Measurements from ENCODE around the gene FGF10.

The FGF10 gene

DNA sequence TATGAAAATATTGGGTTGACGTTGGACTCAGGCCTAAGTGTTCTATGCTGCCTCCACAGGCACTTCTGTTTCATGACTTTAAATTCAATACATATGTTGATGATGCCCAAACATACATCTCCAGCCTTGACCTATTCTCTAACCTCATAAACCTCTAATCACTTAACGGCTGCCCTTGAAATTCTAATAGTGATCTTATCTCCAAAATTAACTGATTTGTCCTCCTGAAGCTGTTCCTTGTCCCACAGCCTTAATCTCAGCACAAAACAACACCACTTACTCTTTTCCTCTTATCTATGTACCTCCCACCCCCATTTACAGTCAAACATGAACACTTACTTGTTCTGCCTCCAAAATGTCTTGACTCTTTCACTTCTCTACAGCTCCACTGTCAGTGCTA, 43.3 kb downstream of the FGF10 start:
- no peak for DNase-seq

DNA sequence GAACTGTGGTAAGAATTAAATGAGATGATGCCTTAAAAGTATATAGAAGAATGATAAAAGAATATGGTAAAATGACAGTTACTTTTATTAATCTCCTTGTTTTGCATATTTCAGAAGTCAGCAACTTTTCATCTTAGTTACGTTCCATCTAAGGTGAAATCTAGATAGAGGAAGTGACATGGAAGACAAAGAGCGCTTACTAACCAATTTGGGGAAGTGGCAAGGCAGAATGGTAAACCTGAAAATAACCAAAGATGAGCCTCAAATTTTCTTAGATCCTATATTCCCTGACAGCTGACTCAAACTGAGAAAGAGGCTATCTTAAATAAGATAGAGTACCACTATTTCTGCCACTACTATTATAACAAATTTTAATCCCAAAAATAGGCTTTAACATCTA, 52.5 kb downstream of the FGF10 start:
- no peak for DNase-seq

DNA sequence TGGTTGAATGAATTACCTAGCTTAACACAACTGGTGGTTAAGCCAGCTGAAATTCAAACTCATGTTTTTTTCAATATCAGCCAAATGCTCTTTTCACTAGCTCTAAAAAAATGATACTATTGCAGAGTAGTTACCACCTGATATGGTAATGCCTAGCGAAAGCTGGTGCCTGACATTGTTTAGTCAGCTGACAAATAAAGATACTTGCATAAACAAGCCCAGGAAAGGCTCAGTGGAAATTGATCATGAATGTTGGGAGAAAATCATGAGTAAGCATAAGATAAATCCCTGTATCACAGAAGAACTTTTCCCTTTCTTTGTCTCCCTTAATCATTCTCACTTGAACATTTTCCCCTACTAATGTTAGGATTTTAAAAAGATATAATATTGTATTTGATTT, 54.6 kb downstream of the FGF10 start:
- DNase-seq, result no peak

DNA sequence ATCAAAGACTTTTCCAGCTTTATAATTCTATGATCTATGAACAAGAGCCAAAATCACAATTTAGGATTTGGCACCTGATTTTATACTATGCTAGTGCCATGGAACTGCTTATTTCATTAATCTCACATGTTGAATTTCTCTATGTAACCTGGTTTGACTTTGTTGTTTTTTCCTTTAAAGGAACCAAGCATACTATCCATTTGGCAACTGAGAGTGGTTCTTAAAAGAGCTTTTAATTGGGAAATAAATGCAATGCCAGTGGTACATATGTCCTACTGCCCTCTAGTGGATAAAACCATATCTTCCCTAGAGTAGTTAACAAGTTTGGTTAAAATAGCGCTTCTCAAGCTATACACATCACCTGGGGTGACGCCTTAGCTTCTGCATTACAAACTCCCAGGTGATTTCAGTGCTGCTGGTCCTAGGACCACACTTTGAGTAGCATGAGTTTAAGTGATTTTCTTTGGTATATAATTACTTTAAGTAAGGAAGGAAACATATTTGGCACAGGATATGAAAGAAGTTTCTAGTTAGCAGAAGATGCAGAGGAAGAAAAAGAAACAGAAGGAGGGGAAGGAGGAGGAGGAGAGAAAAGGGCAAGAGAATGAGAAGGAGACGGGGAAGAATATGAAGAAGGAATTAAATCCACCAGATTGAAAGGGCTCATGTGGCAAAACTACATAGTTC, 56.8 kb downstream of the FGF10 start:
- DNase-seq, result peak; percentile 1

DNA sequence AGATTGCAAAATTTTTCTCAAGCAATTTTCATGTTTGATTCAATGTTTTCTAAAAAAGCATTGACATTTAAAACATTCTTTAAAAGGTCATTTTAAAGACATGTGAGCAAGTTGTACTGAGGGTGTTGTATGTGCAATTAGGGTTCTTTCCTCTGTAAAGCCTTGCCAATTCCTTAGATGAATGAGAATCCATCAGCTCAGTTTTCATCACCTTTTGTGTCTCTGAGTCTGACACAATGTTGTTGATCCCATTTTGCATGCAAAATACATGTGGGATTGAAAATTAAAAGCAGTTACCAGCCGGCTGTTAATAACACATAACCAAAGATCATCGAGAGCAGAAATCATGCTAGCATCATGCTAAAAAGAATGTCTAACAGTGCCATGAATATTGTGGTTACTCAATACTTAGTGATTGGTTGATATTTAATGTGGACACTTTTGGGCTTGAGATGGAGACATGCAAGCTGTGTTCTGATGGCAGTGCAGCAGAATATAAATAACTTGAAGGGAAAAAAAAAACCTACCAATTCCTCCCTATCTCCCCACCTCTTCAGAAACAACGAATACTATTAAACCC, 57.7 kb downstream of the FGF10 start:
- no peak for DNase-seq

DNA sequence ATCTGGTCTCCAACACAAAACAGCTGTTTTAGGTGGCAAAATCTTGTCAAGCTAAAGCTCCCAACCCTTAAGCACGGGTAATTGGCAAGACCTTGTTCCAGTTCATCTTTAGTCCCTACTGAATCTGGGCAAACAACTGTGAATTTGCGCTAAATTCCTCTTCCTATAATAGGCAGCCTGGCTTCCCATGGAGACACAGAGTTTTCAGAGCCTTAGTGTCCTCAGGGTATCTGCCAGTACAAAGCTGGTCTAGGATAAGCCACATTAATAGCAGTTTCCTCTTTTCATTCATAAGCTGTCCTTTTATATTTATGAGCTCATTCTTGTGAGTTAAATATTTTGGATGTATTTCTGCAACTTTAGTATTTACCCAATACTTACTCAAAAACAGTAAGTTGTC, 59.5 kb downstream of the FGF10 start:
- DNase-seq, result no peak

DNA sequence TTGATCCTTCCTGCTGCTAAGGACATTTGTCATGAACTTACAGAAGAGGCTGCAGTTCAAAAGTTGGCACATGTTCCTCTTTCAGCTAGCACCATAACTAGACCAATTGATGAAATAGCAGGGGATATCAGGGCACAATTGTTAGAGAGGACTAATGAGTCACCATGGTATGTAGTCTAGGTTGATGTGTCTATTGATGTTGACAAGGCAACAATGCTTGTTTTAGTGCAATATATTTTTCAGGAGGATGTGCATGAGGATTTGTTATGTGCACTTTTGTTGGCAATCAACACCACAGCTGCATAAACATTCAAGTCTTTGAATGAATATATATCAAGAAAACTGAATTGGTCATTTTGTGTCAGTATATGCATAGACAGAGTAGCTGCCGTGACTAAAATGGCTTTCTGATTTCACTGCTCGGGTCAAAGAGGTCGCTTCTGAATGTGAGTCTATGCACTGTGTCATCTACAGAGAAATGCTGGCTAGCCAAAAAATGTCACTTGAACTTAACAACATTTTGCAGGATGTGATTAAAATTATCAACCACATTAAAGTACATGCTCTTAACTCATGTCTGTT, 68.0 kb downstream of the FGF10 start:
- DNase-seq, result no peak

DNA sequence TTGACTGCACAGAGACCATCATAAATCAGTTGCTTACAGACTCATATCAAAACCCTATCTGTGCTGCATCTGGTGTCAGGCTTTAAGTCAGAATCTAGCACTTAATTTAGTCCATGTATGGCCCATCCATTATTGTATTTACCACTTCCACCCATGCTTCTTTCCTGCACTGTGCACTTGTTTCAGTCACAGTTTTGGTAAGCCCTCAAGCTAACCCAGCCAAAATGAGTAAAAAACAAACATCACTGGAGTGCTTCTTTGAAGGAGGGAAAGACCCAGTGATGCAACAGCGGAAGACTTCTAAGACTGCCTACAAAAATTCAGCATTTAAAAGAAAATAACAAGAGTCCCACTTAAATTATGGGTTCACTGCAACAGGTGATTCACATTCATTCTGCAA, 69.0 kb downstream of the FGF10 start:
- DNase-seq, result no peak

DNA sequence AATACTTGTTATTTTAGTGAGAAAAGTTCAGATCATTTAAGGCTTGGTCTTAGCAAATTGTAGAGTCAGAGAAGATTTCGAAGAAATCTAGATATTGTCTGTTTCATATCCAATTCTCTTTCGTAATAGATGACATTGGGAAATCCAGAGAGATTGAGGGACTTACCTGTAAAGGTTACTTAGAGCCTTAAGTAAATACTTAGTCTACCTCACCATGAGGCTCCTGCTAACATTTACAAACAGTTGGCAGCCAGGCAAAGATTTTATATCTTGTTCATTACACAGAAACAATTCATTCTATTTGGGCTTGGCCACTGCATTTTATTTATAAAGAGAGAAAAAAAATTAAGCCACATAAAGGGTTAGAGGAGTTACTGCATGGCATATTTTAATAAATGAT, 70.3 kb downstream of the FGF10 start:
- no peak for DNase-seq

DNA sequence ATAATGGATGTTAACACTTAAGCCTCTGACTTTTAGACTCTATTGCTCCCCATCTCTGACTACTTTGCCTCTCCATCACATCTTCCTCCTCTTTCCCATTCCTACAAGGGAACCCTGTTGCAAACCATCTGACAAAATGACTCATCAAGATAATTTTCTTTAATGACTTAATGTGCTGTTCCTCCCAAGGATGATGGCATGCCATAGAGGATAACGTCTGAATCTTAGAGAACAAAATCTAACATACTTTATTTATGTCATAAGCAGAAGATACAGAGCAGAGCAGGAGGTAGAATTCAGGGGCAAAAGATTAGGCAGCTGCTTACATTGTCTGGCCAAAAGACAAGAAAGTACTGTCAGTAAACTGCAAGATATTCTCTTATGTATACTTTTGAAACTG, 76.8 kb downstream of the FGF10 start:
- DNase-seq, result no peak

DNA sequence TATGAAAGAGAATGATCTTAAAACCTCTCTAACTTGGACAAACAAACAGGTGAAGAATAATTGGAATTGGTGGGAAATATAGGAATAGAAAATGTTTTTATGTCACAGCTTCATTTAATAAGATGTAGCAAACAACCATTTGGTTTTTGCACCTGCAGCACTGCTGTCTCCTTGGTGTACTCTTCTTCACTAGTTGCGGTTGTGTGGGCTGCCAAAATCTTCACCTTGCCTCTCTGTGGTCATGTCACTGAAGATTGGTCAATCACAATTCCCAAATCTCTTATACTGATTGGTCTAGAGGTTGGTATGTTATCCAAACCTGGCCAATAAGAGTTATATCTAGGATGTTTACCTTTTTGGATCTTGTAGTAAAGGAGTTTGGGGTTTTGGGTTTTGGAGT, 88.7 kb downstream of the FGF10 start:
- no peak for DNase-seq

DNA sequence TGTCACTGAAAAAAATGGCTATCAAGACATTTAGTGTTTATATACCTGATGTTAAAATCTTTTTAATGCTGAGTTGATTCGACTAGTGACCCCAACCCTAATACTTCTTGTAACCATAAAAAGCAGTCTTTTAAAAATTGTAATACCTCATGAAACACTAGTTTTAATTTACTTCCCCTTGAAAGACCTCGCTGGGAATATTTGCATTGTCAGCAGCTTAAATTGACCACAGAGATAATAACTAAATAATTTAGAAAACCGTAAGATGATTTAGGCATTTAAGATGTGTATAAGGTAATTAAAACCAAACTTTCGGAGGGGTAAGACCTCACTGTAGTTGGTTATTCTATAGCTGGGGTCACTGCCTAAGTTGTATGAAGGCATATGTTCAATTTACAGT, 89.8 kb downstream of the FGF10 start:
- DNase-seq, result no peak

DNA sequence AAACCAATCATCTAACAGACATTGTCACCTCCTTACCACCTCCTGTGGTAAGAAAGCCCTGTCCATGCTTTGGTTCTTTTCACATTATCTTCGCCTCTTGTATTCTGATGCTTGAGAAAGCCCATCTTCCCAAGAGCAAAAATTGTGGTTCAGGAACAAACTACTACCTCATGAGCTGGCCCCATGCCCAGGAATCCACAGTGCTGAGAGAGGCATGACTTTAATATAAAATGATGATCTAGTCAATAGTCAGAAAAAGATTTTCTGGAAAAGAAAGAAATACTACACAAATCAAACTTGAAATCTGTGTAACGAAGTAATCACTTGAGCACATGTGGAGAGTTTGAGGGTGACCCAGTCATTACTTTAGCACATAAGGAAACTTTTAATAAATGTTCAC, 94.7 kb downstream of the FGF10 start:
- no peak for DNase-seq

DNA sequence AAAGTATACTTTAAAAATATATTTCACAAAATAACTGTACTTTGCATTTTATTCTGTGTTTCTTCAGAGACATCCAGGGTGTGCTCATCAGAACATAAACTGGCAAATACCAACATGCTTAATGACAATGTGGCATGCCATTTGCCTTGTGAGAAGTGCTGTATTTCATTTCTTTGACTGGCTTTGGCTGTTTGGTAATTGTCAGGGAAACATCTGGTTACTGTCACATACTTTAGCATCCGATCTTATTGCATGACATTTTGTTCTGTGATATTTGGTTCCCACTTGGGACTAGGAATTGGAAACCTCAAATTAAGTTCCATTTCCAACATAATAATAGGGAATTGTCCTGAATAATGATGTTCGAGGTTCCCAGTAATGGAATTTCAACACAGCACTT, 96.5 kb downstream of the FGF10 start:
- no peak for DNase-seq

DNA sequence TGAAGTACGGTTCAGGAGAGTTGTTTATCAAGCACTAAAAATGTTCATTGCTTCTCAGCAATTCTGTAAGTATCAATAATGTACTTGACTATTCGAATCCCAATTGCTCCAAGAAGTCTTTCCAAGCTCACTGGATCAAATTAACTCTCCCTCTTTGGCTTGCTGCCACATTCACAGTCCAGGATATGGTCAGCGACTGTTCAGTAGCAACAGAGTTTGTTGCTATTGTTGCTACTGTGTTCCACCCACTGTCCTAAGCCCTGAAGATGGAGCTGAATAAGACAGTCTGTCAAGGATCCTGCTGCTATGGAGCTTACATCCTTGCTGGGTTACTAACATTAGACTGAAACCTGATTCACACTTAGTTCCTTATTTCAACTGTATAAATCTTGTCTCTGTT, 110.8 kb downstream of the FGF10 start:
- no peak for DNase-seq

DNA sequence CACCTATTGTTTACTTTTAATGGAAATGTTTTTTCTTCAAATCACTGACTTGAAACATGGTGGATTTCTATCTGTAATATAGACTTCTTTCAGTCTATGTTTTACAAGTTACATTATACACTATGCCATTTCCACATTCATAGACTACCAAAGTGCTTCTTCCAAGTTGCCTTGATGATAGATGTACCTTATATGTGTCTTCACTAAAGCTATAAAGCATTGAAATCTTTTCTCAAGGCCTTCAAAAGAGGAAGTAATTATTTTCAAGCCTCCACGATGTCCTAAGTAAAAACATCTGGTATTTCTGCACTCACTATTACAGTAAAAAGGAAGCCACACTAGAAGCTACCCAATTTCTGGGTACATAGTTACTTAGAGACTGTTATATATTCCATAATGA, 113.3 kb downstream of the FGF10 start:
- DNase-seq, result no peak

DNA sequence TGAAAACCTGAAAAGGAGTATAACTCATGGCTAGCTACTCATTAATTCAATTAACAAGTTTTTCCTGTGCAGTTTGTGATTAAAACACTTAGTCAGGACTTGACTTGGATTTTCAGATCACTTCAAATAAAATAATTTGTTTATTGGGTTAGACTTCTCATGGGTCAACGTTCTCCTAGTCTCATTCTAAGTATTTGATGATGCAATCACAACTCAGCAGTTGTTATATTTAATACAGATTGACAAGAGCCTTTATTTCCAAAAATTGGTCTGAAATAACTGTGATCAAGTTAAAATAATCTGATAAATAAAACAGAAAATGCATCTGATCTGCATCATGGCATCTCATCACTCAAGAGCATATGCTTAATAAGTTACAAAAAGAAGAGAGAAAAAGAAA, 113.9 kb downstream of the FGF10 start:
- DNase-seq, result no peak

DNA sequence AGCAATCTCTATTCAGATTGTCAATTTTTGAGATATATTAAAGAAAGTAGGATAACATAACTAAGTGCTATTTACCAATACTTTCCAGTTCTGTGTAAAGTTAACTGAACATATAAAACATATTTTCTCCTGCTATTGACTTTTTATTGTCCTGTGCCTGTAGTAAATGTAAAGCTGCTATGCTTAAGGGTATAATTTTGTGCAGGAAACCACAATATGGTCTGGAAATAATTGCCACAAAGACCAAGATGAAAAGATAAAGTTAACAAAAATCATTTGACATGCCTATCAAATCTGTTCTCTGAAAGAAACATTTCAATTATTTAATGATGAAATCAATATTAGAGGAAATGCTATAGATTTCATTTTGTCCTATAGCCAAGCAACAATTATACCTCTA, 121.3 kb downstream of the FGF10 start:
- no peak for DNase-seq

DNA sequence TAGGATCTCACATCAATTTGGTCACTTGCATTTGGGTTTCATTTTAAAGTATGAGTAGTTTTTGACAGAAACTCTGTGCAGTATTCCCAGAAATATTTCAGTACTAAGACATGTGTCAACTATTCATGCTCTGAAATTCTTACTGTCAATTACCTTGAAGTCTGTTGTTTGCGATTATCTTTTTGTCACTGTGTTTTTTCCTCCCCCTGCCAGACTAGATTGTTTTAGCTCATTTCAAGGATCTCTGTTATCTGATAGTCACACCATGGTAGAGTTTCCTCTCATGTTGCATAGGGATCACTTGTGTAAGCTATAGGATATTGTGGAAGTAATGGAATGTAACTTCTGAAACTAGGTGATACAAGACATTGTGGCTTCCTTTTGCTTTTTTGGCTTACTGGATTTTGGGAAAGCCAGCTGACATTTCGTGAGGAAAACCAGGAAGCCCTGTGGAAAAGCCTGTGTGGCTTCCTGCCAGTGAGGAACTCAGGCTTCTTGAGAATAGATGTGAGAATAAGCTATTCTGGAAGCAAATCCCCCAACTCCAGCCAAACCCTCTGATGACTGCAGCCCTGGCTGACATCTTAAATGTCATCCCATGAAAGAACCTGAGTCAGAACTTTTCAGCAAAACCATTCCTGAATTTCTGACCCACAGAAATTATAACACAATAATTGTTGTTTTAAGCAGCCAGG, 122.2 kb downstream of the FGF10 start:
- no peak for DNase-seq

DNA sequence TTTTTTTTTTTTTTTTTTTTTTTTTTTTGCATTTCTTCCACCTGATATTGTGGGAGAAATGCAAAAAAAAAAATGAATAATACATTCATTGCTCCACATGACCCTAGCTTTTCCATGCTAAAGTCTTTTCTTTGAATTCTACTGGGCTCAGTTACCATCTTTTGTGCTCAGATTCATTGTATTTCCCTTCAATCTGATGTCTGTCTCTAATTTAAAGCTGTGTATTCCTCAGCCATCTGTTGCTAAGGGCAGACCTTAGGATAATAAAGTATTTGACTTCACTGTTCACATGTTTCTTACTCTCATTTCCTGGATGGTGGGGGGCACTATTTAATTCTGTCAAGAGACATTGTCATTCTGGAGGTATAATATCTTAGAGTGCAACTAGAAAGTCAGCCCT, 123.5 kb downstream of the FGF10 start:
- DNase-seq, result no peak

DNA sequence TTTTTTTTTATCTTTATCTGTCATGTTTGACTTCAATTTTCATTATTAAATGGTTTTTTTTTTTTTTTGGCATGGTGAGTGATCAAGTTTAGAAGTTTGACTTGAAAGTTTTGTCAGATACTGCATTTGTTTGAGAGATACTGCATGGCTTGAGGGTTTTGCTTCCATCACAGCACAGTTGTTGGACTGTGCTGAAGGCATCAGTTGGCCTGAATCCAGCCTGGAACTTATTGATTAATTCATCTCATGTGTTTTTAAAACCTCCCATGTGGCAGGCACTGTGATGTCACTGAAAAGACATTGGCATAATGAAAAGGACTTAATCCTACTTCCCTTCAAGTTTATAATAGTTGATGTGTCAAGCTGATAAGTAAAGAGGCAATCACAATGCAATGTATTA, 128.4 kb downstream of the FGF10 start:
- no peak for DNase-seq

DNA sequence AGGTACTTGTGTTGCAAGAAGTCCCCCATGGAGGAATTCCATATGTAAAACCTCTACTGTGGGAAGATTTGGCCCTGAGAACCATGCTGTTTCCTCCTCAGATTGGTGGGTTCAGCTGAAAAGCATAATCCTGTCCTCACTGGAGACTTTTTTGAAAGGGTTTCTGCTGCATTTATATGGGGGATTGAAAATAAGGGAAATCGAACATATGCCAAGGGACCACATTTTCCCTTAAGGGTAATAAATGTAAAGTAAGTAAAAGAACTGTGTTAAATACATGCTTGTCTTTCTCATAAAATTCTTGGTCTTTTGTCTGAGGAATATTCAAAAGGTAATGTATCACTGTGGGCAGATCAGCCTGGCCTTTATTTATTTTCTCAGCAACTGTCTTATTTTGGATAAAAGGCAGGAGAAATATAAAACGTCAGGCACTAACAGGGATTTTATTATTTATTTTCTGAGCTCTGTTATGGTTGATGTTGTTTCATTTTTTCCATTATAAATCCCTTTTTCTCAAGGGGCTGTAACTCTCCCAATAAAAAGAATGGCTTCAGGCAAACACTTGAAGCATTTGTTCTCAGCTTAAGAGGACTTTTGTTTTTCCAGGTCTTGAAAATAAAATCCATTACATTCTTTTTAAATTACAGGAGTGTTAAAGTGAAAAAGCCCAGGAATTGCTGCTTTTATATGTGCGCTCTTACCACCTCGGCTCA, 131.4 kb downstream of the FGF10 start:
- no peak for DNase-seq

DNA sequence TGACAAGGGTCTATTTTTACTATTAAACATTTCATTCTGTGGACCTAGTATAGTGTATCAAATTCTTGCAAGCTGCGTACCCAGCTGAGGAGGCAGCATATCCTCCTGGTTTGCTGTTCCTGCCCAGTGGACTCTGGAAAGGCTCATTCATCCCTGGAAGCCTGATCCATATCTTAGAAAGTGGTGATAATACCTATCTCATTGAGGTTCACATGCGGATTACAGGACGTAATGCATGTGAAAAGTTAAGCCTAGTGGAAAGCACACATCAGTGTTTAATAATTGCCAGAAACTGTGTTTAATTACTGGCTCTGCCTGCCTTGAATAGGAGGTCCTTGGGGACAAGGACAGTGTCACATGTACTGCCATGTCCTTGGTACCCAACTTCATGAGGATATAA, 132.0 kb downstream of the FGF10 start:
- DNase-seq, result no peak

Measured in EL (cell line).